ENCODE measurements around the gene HAUS1. TPM values are rescaled to one million over a fixed set of nuclear protein-coding genes. Genes with fewer than 3 reads are reported as not detected.
A peak's percentile ranks its signal among the peaks of the same experiment; 100 is the strongest.
"Not testable (repeated sequence)": the region's sequence is repeated elsewhere in the genome, so short reads cannot be mapped to it uniquely, and the experiment has no call there.

Gene HAUS1
- polyA plus RNA-seq, 3 donors: 43.3 to 56.5 (median 53.7) TPM

GRCh38 chr18:46072959-46073358 is 31.2 kb upstream of the HAUS1 start:
- no peak for DNase-seq (ENCODE audit: extremely low read depth in 1 of 11, low read depth in 9 of 11, low spot score in 4 of 11)

GRCh38 chr18:46073474-46074331 is 30.5 kb upstream of the HAUS1 start:
- DNase-seq (ENCODE audit: extremely low read depth in 1 of 11, low read depth in 9 of 11, low spot score in 4 of 11): peak in 4 of 11 donors; percentile 48 to 80 (median 63)

GRCh38 chr18:46079336-46079735 is 24.8 kb upstream of the HAUS1 start:
- no peak for DNase-seq (ENCODE audit: extremely low read depth in 1 of 11, low read depth in 9 of 11, low spot score in 4 of 11)

- no peak for DNase-seq (ENCODE audit: extremely low read depth in 1 of 11, low read depth in 9 of 11, low spot score in 4 of 11)
Measured at GRCh38 chr18:46080156-46080555, 24.0 kb upstream of the HAUS1 start.

- no peak for DNase-seq (ENCODE audit: extremely low read depth in 1 of 11, low read depth in 9 of 11, low spot score in 4 of 11)
Measured at GRCh38 chr18:46084431-46084830, 19.8 kb upstream of the HAUS1 start.

GRCh38 chr18:46088501-46088900 is 15.7 kb upstream of the HAUS1 start:
- DNase-seq (ENCODE audit: extremely low read depth in 1 of 11, low read depth in 9 of 11, low spot score in 4 of 11): not testable (repeated sequence)

- DNase-seq (ENCODE audit: extremely low read depth in 1 of 11, low read depth in 9 of 11, low spot score in 4 of 11): no peak
Measured at GRCh38 chr18:46095532-46095931, 8.7 kb upstream of the HAUS1 start.

- no peak for DNase-seq (ENCODE audit: extremely low read depth in 1 of 11, low read depth in 9 of 11, low spot score in 4 of 11)
Measured at GRCh38 chr18:46096651-46097300, 7.4 kb upstream of the HAUS1 start.

GRCh38 chr18:46097431-46097800 is 6.8 kb upstream of the HAUS1 start:
- DNase-seq (ENCODE audit: extremely low read depth in 1 of 11, low read depth in 9 of 11, low spot score in 4 of 11): no peak

- peak in 10 of 11 donors; percentile 67 to 86 (median 82) for DNase-seq (ENCODE audit: extremely low read depth in 1 of 11, low read depth in 9 of 11, low spot score in 4 of 11)
Measured at GRCh38 chr18:46097801-46098615, 6.2 kb upstream of the HAUS1 start, which contains the start of gene ATP5F1A. ATP5F1A (minus strand) TSS chr18:46098296; CDS start chr18:46098231, 65 bp downstream.

GRCh38 chr18:46098616-46098933 is 5.6 kb upstream of the HAUS1 start:
- DNase-seq (ENCODE audit: extremely low read depth in 1 of 11, low read depth in 9 of 11, low spot score in 4 of 11): peak in 1 of 11 donors; percentile 21

- no peak for DNase-seq (ENCODE audit: extremely low read depth in 1 of 11, low read depth in 9 of 11, low spot score in 4 of 11)
Measured at GRCh38 chr18:46099463-46099862, 4.7 kb upstream of the HAUS1 start.

- no peak for DNase-seq (ENCODE audit: extremely low read depth in 1 of 11, low read depth in 9 of 11, low spot score in 4 of 11)
Measured at GRCh38 chr18:46109386-46109785, 5.2 kb downstream of the HAUS1 start.

GRCh38 chr18:46110406-46110805 is 6.2 kb downstream of the HAUS1 start:
- DNase-seq (ENCODE audit: extremely low read depth in 1 of 11, low read depth in 9 of 11, low spot score in 4 of 11): no peak

- no peak for DNase-seq (ENCODE audit: extremely low read depth in 1 of 11, low read depth in 9 of 11, low spot score in 4 of 11)
Measured at GRCh38 chr18:46113751-46114150, 9.6 kb downstream of the HAUS1 start.

- DNase-seq (ENCODE audit: extremely low read depth in 1 of 11, low read depth in 9 of 11, low spot score in 4 of 11): not testable (repeated sequence)
Measured at GRCh38 chr18:46126625-46127024, 22.4 kb downstream of the HAUS1 start.

GRCh38 chr18:46130061-46130460 is 25.9 kb downstream of the HAUS1 start:
- no peak for DNase-seq (ENCODE audit: extremely low read depth in 1 of 11, low read depth in 9 of 11, low spot score in 4 of 11)

- DNase-seq (ENCODE audit: extremely low read depth in 1 of 11, low read depth in 9 of 11, low spot score in 4 of 11): not testable (repeated sequence)
Measured at GRCh38 chr18:46130549-46130948, 26.4 kb downstream of the HAUS1 start.

GRCh38 chr18:46133534-46133933 is 29.3 kb downstream of the HAUS1 start:
- no peak for DNase-seq (ENCODE audit: extremely low read depth in 1 of 11, low read depth in 9 of 11, low spot score in 4 of 11)
